H9 (cell line): ENCODE measurements around the gene FXN. TPM values are rescaled to one million over a fixed set of nuclear protein-coding genes. Genes with fewer than 3 reads are reported as not detected.

Experiments
- DNase-seq: peaks from one replicate; pipeline ENCODE4 v3.0.0-alpha.2; 2017
- H2AFZ ChIP-seq: one replicate; pipeline ENCODE4 v1.6.1; 2013; ENCODE audit warnings: mild to moderate bottlenecking, low read length, control low read depth, moderate library complexity
- H2AK5ac ChIP-seq: 2 replicates; pipeline ENCODE4 v1.6.1; 2013; ENCODE audit warnings: low read length, control low read depth, mixed read lengths; ENCODE audit not compliant: insufficient read length
- H2BK120ac ChIP-seq: one replicate; pipeline ENCODE4 v1.6.1; 2013; ENCODE audit warnings: low read depth, mild to moderate bottlenecking, low read length, control low read depth, inconsistent platforms; ENCODE audit not compliant: poor library complexity, severe bottlenecking
- H2BK12ac ChIP-seq: 2 replicates; pipeline ENCODE4 v1.6.1; 2013; ENCODE audit warnings: low read length, control low read depth, mixed read lengths, low read depth; ENCODE audit not compliant: insufficient read length
- H2BK15ac ChIP-seq: 2 replicates; pipeline ENCODE4 v1.6.1; 2013; ENCODE audit warnings: low read depth, low read length, control low read depth
- H2BK20ac ChIP-seq: one replicate; pipeline ENCODE4 v1.6.1; 2013; ENCODE audit warnings: low read depth, mild to moderate bottlenecking, low read length, control low read depth, inconsistent platforms; ENCODE audit not compliant: poor library complexity, severe bottlenecking
- H2BK5ac ChIP-seq: 2 replicates; pipeline ENCODE4 v1.6.1; 2013; ENCODE audit warnings: low read length, control low read depth, mixed read lengths; ENCODE audit not compliant: insufficient read length
- H3K14ac ChIP-seq: 2 replicates; pipeline ENCODE4 v1.6.1; 2013; ENCODE audit warnings: low read length, control low read depth; ENCODE audit not compliant: insufficient read depth
- H3K18ac ChIP-seq: 2 replicates; pipeline ENCODE4 v1.6.1; 2013; ENCODE audit warnings: low read depth, mild to moderate bottlenecking, mixed read lengths, low read length, control low read depth; ENCODE audit not compliant: insufficient read length
- H3K23ac ChIP-seq: 2 replicates; pipeline ENCODE4 v1.6.1; 2013; ENCODE audit warnings: low read length, control low read depth, mixed read lengths, low read depth; ENCODE audit not compliant: insufficient read length
- H3K23me2 ChIP-seq: 2 replicates; pipeline ENCODE4 v1.6.1; 2013; ENCODE audit warnings: low read depth, mild to moderate bottlenecking, mixed read lengths, low read length, control low read depth; ENCODE audit not compliant: insufficient read length, poor library complexity, severe bottlenecking
- H3K27ac ChIP-seq: 2 replicates; pipeline ENCODE4 v1.5.1; 2013; ENCODE audit warnings: low read length, control low read depth, mixed read lengths, low read depth; ENCODE audit not compliant: insufficient read length
- H3K27me3 ChIP-seq: 2 replicates; pipeline ENCODE4 v1.6.1; 2013; ENCODE audit warnings: low read length, control low read depth, inconsistent platforms; ENCODE audit not compliant: insufficient read depth
- H3K4ac ChIP-seq: 2 replicates; pipeline ENCODE4 v1.6.1; 2013; ENCODE audit warnings: low read depth, mild to moderate bottlenecking, control low read depth, inconsistent platforms, low read length, moderate library complexity
- H3K4me1 ChIP-seq: 2 replicates; pipeline ENCODE4 v1.6.1; 2013; ENCODE audit warnings: low read length, control low read depth, inconsistent platforms; ENCODE audit not compliant: insufficient read depth
- H3K4me2 ChIP-seq: 2 replicates; pipeline ENCODE4 v1.6.1; 2013; ENCODE audit warnings: low read length, control low read depth, mixed read lengths; ENCODE audit not compliant: insufficient read length, insufficient read depth
- H3K56ac ChIP-seq: 2 replicates; pipeline ENCODE4 v1.6.1; 2013; ENCODE audit warnings: low read depth, mild to moderate bottlenecking, mixed read lengths, low read length, control low read depth; ENCODE audit not compliant: insufficient read length
- H3K79me1 ChIP-seq: 2 replicates; pipeline ENCODE4 v1.6.1; 2013; ENCODE audit warnings: low read depth, mild to moderate bottlenecking, moderate library complexity, low read length, control low read depth, inconsistent platforms; ENCODE audit not compliant: insufficient read depth, poor library complexity, severe bottlenecking
- H3K79me2 ChIP-seq: 2 replicates; pipeline ENCODE4 v1.6.1; 2013; ENCODE audit warnings: low read length, control low read depth, inconsistent platforms; ENCODE audit not compliant: insufficient read depth
- H3K9ac ChIP-seq: 2 replicates; pipeline ENCODE4 v1.6.1; 2013; ENCODE audit warnings: low read length, control low read depth, mixed read lengths; ENCODE audit not compliant: insufficient read length; ENCODE audit errors: extremely low read depth
- H3K9me3 ChIP-seq: one replicate; pipeline ENCODE4 v1.6.1; 2013; ENCODE audit warnings: low read depth, low read length, inconsistent platforms; ENCODE audit not compliant: control insufficient read depth
- H3T11ph ChIP-seq: one replicate; pipeline ENCODE4 v1.6.1; 2013; ENCODE audit warnings: mild to moderate bottlenecking, low read length, control low read depth, inconsistent platforms
- H4K20me1 ChIP-seq: one replicate; pipeline ENCODE4 v1.6.1; 2013; ENCODE audit not compliant: control insufficient read depth, insufficient read length, insufficient read depth
- H4K5ac ChIP-seq: 2 replicates; pipeline ENCODE4 v1.6.1; 2013; ENCODE audit warnings: low read depth, mild to moderate bottlenecking, mixed read lengths, low read length, control low read depth; ENCODE audit not compliant: insufficient read length
- H4K8ac ChIP-seq: replicated peaks from 2 replicates; pipeline ENCODE4 v1.6.1; 2013; ENCODE audit warnings: low read length, control low read depth, mixed read lengths, low read depth; ENCODE audit not compliant: insufficient read length
- H4K91ac ChIP-seq: 2 replicates; pipeline ENCODE4 v1.6.1; 2013; ENCODE audit warnings: low read depth, mild to moderate bottlenecking, moderate library complexity, mixed read lengths, low read length, control low read depth; ENCODE audit not compliant: insufficient read length
- H3K27ac Mint-ChIP-seq, 3 experiments: 2 replicates in 2 of 3; 3 replicates in 1 of 3; pipeline ENCODE4 v1.8.0; 2020 to 2021; ENCODE audit warnings: mixed read lengths in 3 of 3, mild to moderate bottlenecking in 1 of 3, moderate library complexity in 1 of 3
- H3K27me3 Mint-ChIP-seq: 2 replicates; pipeline ENCODE4 v1.8.0; 2021; ENCODE audit warnings: low read depth, mild to moderate bottlenecking, moderate library complexity, mixed read lengths
- H3K36me3 Mint-ChIP-seq, 3 experiments: 2 replicates in 2 of 3; 3 replicates in 1 of 3; pipeline ENCODE4 v1.8.0; 2020 to 2021; ENCODE audit warnings: low read depth in 3 of 3, mixed read lengths in 3 of 3; ENCODE audit not compliant: insufficient read depth in 1 of 3
- H3K4me1 Mint-ChIP-seq, 2 experiments: 2 replicates each; pipeline ENCODE4 v1.8.0; 2020; ENCODE audit warnings: mixed read lengths in 2 of 2
- H3K4me3 Mint-ChIP-seq, 2 experiments: 2 replicates in 1 of 2; 3 replicates in 1 of 2; pipeline ENCODE4 v1.8.0; 2020 to 2021; ENCODE audit warnings: mild to moderate bottlenecking in 2 of 2, mixed read lengths in 2 of 2, moderate library complexity in 1 of 2
- H3K9me3 Mint-ChIP-seq, 2 experiments: 2 replicates in 1 of 2; 3 replicates in 1 of 2; pipeline ENCODE4 v1.8.0; 2020; ENCODE audit warnings: mild to moderate bottlenecking in 2 of 2, mixed read lengths in 2 of 2, moderate library complexity in 1 of 2
- CTCF ChIP-seq: fragments of 200-600 bp; sonication (generic); conservative IDR thresholded peaks from 3 replicates; pipeline ENCODE4 v1.8.0; 2021; ENCODE audit warnings: antibody characterized with exemption, mild to moderate bottlenecking
- WGBS: extraction: QIAGEN DNeasy Blood & Tissue Kit; methylation state at CpG from one replicate; pipeline ENCODE4 v1.1.7; 2013; ENCODE audit warnings: missing lambda C conversion rate, low lambda C conversion rate, mixed read lengths; ENCODE audit not compliant: insufficient read length; ENCODE audit errors: extremely low coverage; 5-methylcytosine and 5-hydroxymethylcytosine counted together
- total RNA-seq: library from RNA; stranded (reverse); gene quantifications from 2 replicates; pipeline ENCODE4 v1.2.1, GENCODE V29; 2021

Gene FXN
- total RNA-seq, 1 experiment from 2014 or later, result 34.4 TPM

- Histone ChIP-seq H3K18ac (no peak overlapping the region), H3K27me3 (no peaks in the 10 kb centered on the region), H3K9ac (no peak overlapping the region), H3K4ac (no peak overlapping the region), H3K79me2 (peaks cover 48% of the 10 kb centered on the region; the same call in 1 of the 2 replicates), H3K4me2 (no peak overlapping the region), H4K91ac (no peak overlapping the region), H2BK20ac (no peak overlapping the region), H3K14ac (no peak overlapping the region), H2BK120ac (no peak overlapping the region), H3K4me1 (peaks cover 2% of the 10 kb centered on the region; the same call in 1 of the 2 replicates), H4K5ac (no peak overlapping the region), H2AFZ (no peak overlapping the region), H2BK12ac (no peak overlapping the region), H3K56ac (no peak overlapping the region), H3K79me1 (peaks cover 11% of the 10 kb centered on the region), H2BK15ac (no peak overlapping the region), H3K9me3 (no peaks in the 10 kb centered on the region), H4K8ac (no peak overlapping the region), H2AK5ac (no peak overlapping the region), H3K23me2 (no peaks in the 10 kb centered on the region), H2BK5ac (no peak overlapping the region), H3K27ac (no peak overlapping the region), H3K23ac (no peak overlapping the region), H4K20me1 (peaks cover 4% of the 10 kb centered on the region), H3T11ph (no peak overlapping the region)
- TF ChIP-seq CTCF, result no peak
- H3K4me1 Mint-ChIP-seq, result peaks cover 46 to 61% of the 10 kb centered on the region in 2 experiments
- no CpG with 5 or more reads among the region's 4 CpGs for WGBS
- no peak overlapping the region for H3K4me3 Mint-ChIP-seq
- H3K27me3 Mint-ChIP-seq, result no peaks in the 10 kb centered on the region
- H3K9me3 Mint-ChIP-seq, result no peaks in the 10 kb centered on the region
- peak overlapping the region in 1 of 3 experiments; percentile 87; a peak in 2 of 7 replicates for H3K27ac Mint-ChIP-seq
- peak; percentile 4 for DNase-seq
- H3K36me3 Mint-ChIP-seq, result peaks cover 18 to 35% (median 27%) of the 10 kb centered on the region in 3 experiments
These were observed 96.8 kb downstream of the FXN start for GRCh38 chr9:69132361-69132760.
